Neural progenitor cell (in vitro differentiated cells): ENCODE measurements around the gene LLCFC1.

ENCODE experiments used
- EZH2 ChIP-seq: fragments of 200-600 bp; sonication (generic); IDR thresholded peaks from 2 replicates; pipeline ENCODE4 v1.6.1; 2017; ENCODE audit warnings: antibody characterized with exemption, mild to moderate bottlenecking, moderate library complexity
- EZH2phosphoT487 ChIP-seq: fragments of 200-600 bp; sonication (generic); IDR thresholded peaks from 2 replicates; pipeline ENCODE4 v1.6.1; 2017; ENCODE audit warnings: antibody characterized with exemption
- TF ChIP-seq, protein P1 (sequence below): fragments of 200-600 bp; sonication (generic); IDR thresholded peaks from 2 replicates; pipeline ENCODE4 v1.5.1; 2017; ENCODE audit warnings: antibody characterized with exemption, mild to moderate bottlenecking

DNA sequence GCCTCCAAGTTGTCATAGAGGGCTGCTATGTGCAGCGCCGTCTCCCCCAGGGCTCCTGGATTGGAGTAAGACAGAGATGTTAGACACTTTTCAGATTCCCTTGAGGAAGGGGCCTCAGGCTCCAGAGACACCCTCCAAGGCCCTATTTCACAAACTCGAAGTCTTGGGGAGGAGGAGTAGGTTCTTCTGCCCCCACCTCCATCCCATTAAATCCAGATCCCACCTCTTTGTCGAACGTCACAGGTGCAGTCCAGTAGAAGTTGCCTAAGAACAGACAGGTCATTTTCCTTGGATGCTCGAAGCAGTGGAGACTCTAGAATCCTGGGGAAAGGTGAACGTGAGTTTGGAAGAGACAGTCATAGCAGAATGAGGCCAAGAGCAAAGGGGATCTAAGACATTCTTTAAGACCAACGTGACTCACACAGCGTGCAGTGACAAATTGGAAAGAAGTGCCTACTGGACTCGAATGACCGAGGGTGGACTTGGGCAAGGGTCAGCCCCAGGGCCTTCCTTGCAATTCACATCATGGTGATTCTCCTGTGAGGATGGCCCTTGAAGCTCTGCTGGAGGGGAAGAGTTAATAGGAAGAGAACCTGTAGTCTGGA is 9.1 kb upstream of the LLCFC1 start:
- TF ChIP-seq, protein P1, sequence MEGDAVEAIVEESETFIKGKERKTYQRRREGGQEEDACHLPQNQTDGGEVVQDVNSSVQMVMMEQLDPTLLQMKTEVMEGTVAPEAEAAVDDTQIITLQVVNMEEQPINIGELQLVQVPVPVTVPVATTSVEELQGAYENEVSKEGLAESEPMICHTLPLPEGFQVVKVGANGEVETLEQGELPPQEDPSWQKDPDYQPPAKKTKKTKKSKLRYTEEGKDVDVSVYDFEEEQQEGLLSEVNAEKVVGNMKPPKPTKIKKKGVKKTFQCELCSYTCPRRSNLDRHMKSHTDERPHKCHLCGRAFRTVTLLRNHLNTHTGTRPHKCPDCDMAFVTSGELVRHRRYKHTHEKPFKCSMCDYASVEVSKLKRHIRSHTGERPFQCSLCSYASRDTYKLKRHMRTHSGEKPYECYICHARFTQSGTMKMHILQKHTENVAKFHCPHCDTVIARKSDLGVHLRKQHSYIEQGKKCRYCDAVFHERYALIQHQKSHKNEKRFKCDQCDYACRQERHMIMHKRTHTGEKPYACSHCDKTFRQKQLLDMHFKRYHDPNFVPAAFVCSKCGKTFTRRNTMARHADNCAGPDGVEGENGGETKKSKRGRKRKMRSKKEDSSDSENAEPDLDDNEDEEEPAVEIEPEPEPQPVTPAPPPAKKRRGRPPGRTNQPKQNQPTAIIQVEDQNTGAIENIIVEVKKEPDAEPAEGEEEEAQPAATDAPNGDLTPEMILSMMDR: no peak
- no peak for TF ChIP-seq EZH2
- TF ChIP-seq EZH2phosphoT487: no peak
